ENCODE measurements around the gene TMEM179.

GRCh38 chr14:104639885-104640548 is 35.4 kb upstream of the TMEM179 start:
- TF ChIP-seq CTCF (IDR thresholded peaks at IDR 0.05) (no peak), POLR2A (IDR thresholded peaks at IDR 0.05) (no peak)

All from lower leg skin (tissue), 3 donors.